Endothelial cell of umbilical vein (primary cell): ENCODE data around the gene ACER3. TPM values are rescaled to one million over a fixed set of nuclear protein-coding genes. Genes with fewer than 3 reads are reported as not detected.

Source experiments
- BruUV-seq: library from RNA; stranded (reverse); fragments of 400-500 nt; replicated peaks from 2 replicates; lab custom pipeline; 2021; lab: Mats Ljungman, UMichigan
- CTCF ChIA-PET: fragments of 300-600, 350-600 bp; sonication (Branson Sonifier 250); formaldehyde crosslinking; loops from one replicate; lab custom pipeline; 2021; ENCODE audit warnings: antibody characterized with exemption, inconsistent platforms; lab: Charles Lee
- POLR2A ChIA-PET: fragments of 300-600, 350-600 bp; sonication (Branson Sonifier 250); formaldehyde crosslinking; loops from one replicate; lab custom pipeline; 2021; ENCODE audit warnings: antibody characterized with exemption, inconsistent platforms; lab: Charles Lee
- DNase-seq: peaks from one replicate; pipeline ENCODE4 v3.0.0-alpha.2; 2011; ENCODE audit warnings: low read depth, low spot score
- FAIRE-seq: peaks from 2 replicates; lab custom pipeline; 2011; peaks lifted over from hg19 to GRCh38; lab: Jason Lieb, UNC
- H2AFZ ChIP-seq: 2 replicates; pipeline ENCODE4 v1.6.0; 2012; ENCODE audit warnings: low read depth, low read length, control low read depth, inconsistent platforms
- H3K27ac ChIP-seq: 2 replicates; pipeline ENCODE4 v1.5.1; 2011; ENCODE audit warnings: low read depth, mild to moderate bottlenecking, control low read depth, low read length, moderate library complexity; ENCODE audit not compliant: insufficient read depth
- H3K27me3 ChIP-seq, 2 experiments: 2 replicates each; pipeline versions ENCODE4 v1.6.0 to v1.6.1; 2011; ENCODE audit warnings: low read length in 2 of 2, mixed read lengths in 1 of 2; ENCODE audit not compliant: control insufficient read depth in 2 of 2, insufficient read depth in 2 of 2
- H3K36me3 ChIP-seq, 2 experiments: 2 replicates in 1 of 2; 3 replicates in 1 of 2; pipeline ENCODE4 v1.5.1; 2011; ENCODE audit warnings: low read length in 2 of 2, mild to moderate bottlenecking in 1 of 2, moderate library complexity in 1 of 2; ENCODE audit not compliant: control insufficient read depth in 2 of 2, insufficient read depth in 2 of 2; ENCODE audit errors: extremely low read depth in 1 of 2
- H3K4me1 ChIP-seq: 3 replicates; pipeline ENCODE4 v1.5.1; 2011; ENCODE audit warnings: mild to moderate bottlenecking, low read length; ENCODE audit not compliant: control insufficient read depth, insufficient read depth; ENCODE audit errors: extremely low read depth
- H3K4me2 ChIP-seq: 2 replicates; pipeline ENCODE4 v1.6.1; 2011; ENCODE audit warnings: low read length, control low read depth, mixed read lengths; ENCODE audit not compliant: insufficient read depth
- H3K4me3 ChIP-seq, 3 experiments: fragments of 200-600 bp in 1 of 3; sonication (generic), shearing (Covaris generic) in 1 of 3; replicated peaks in 1 of 3; 2 replicates each; pipeline ENCODE4 v1.5.1; 2011 to 2016; ENCODE audit warnings: control low read depth in 3 of 3, low read length in 3 of 3, mild to moderate bottlenecking in 2 of 3, inconsistent platforms in 1 of 3, low read depth in 1 of 3, moderate library complexity in 1 of 3; ENCODE audit not compliant: insufficient read depth in 1 of 3
- H3K79me2 ChIP-seq: 2 replicates; pipeline ENCODE4 v1.6.0; 2012; ENCODE audit warnings: low read length, inconsistent platforms; ENCODE audit not compliant: control insufficient read depth, insufficient read depth
- H3K9ac ChIP-seq: replicated peaks from 2 replicates; pipeline ENCODE3; 2011; ENCODE audit warnings: low read length, control low read depth; ENCODE audit not compliant: insufficient read depth; ENCODE audit errors: extremely low read depth
- H3K9me1 ChIP-seq: replicated peaks from 3 replicates; pipeline ENCODE4 v1.6.0; 2011; ENCODE audit warnings: mild to moderate bottlenecking, low read length; ENCODE audit not compliant: control insufficient read depth, insufficient read depth; ENCODE audit errors: extremely low read depth
- H3K9me3 ChIP-seq: replicated peaks from 2 replicates; pipeline ENCODE4 v1.5.1; 2012; ENCODE audit warnings: low read length, inconsistent platforms; ENCODE audit not compliant: control insufficient read depth, insufficient read depth
- H4K20me1 ChIP-seq: replicated peaks from 2 replicates; pipeline ENCODE3; 2011; ENCODE audit warnings: mild to moderate bottlenecking, low read length; ENCODE audit not compliant: control insufficient read depth, insufficient read depth; ENCODE audit errors: extremely low read depth
- FOS ChIP-seq: IDR thresholded peaks from 2 replicates; pipeline ENCODE4 v1.6.1; 2011; ENCODE audit warnings: mild to moderate bottlenecking, low read length, moderate library complexity, borderline replicate concordance; ENCODE audit not compliant: insufficient read depth
- GATA2 ChIP-seq: IDR thresholded peaks from 2 replicates; pipeline ENCODE4 v1.7.0; 2011; ENCODE audit warnings: low read depth, mild to moderate bottlenecking, moderate library complexity, mixed read lengths, low read length; ENCODE audit not compliant: insufficient read length, insufficient read depth
- JUN ChIP-seq: IDR thresholded peaks from 2 replicates; pipeline ENCODE4 v1.6.1; 2011; ENCODE audit warnings: borderline replicate concordance, low read depth; ENCODE audit not compliant: insufficient read length, insufficient read depth
- dilution Hi-C: fragments of 300-500 bp; cut with MboI; formaldehyde crosslinking; loops from one replicate; pipeline ENCODE4 v1.15.0; 2019; ENCODE audit warnings: low sequenced_read_pairs; ENCODE audit not compliant: extremely low pct_ligation_motif_present
- intact Hi-C: fragments of 100-400 bp; cut with micrococcal nuclease; formaldehyde crosslinking; loops from one replicate; pipeline ENCODE4 v1.10.0; 2022
- polyA plus RNA-seq, 4 experiments: library from polyadenylated mRNA; depleted of rRNA in 3 of 4; stranded (reverse) in 3 of 4; unstranded in 1 of 4; fragments of >200 nt; gene quantifications; 2 replicates each; pipeline versions ENCODE4 v1.2.1 to v1.2.3, GENCODE V29; 2011 to 2012; ENCODE audit warnings: missing spikeins in 1 of 4
- total RNA-seq: library from RNA; stranded (reverse); gene quantifications from 2 replicates; pipeline ENCODE4 v1.2.3, GENCODE V29; 2021

The ACER3 gene
- total and polyA plus RNA-seq, 2 donors (not counting 3 experiments of a cell fraction or from before 2014, with no cell fraction given) = 9.9 to 31.6 TPM

DNA sequence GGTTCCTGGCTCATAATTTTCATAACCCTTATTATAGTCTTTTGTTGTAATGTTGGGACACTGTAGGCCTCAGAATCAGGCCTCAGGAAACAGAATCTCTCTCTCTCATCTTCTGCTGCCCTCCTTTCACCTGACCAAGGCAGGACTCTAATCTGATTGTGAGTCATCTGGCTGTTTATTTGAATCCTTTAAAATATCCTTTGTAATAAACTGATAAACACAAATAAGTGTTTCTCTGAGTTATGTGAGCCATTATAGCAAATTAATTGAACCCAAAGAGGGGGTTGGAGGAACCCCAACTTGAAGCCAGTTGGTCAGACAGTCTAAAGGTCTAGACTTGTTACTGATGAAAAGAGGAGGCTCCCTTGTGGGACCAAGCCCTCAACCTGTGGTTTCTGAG lies 30.6 kb downstream of the ACER3 start:
- Histone ChIP-seq H3K9ac (no peak overlapping the region), H3K4me3 (no peak overlapping the region), H3K4me1 (peaks cover 27% of the 10 kb centered on the region), H3K27me3 (no peaks in the 10 kb centered on the region), H3K9me3 (no peaks in the 10 kb centered on the region), H2AFZ (no peak overlapping the region), H3K4me2 (no peak overlapping the region), H3K36me3 (no peaks in the 10 kb centered on the region), H3K9me1 (no peaks in the 10 kb centered on the region), H4K20me1 (no peaks in the 10 kb centered on the region), H3K79me2 (peaks cover 16% of the 10 kb centered on the region), H3K27ac (no peak overlapping the region)
- BruUV-seq = no TSS peak
- ChIA-PET CTCF (interaction anchor here (4.0 kb wide), 1 partner anchor 28 kb away, joined by 31 read pairs; no protein-coding TSS in a partner anchor), POLR2A (no interaction called here)
- intact Hi-C loops = no loop called here
- dilution Hi-C loops = no loop called here
- FAIRE-seq (no peak), DNase-seq (peak; percentile 23)
- no peak for TF ChIP-seq FOS

DNA sequence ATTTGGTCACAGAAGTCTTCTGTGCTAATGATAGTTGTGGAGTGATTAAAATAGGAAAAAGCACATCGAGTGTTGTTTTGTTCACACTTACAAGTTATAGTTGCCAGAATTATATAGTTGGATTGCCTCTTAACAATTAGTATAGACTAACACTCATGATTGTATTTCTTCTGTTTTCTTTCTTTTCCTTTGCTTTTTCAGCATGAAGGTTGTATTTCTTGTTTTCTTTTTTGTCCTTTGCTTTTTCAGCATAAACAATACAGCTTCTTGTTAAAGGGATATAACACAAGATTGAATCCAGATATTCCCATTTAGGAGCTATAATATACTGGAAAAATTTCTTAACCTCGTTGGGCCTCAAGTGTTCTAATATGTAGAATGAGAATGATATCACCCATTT lies 31.1 kb downstream of the ACER3 start:
- H3K36me3 ChIP-seq = no peaks in the 10 kb centered on the region
- FAIRE-seq (no peak), DNase-seq (no peak)
- dilution Hi-C loops (no loop called here), intact Hi-C loops (no loop called here)
- no peaks in the 10 kb centered on the region for H4K20me1 ChIP-seq
- H3K79me2 ChIP-seq = peaks cover 13% of the 10 kb centered on the region
- H3K4me3 ChIP-seq = no peak overlapping the region
- H3K27ac ChIP-seq = no peak overlapping the region
- no peak overlapping the region for H3K4me2 ChIP-seq
- H2AFZ ChIP-seq = no peak overlapping the region
- H3K9ac ChIP-seq = no peak overlapping the region
- H3K9me1 ChIP-seq = no peaks in the 10 kb centered on the region
- CTCF ChIA-PET = interaction anchor here (4.0 kb wide), 1 partner anchor 28 kb away, joined by 31 read pairs; no protein-coding TSS in a partner anchor
- no TSS peak for BruUV-seq
- no peaks in the 10 kb centered on the region for H3K9me3 ChIP-seq
- H3K27me3 ChIP-seq = no peaks in the 10 kb centered on the region
- H3K4me1 ChIP-seq = peaks cover 23% of the 10 kb centered on the region
- POLR2A ChIA-PET = no interaction called here
- TF ChIP-seq FOS = no peak
- no peak for TF ChIP-seq JUN
- no peak for TF ChIP-seq GATA2
